SK-MEL-5 (cell line): Measurements from ENCODE around the gene SPOCK2. TPM values are rescaled to one million over a fixed set of nuclear protein-coding genes. Genes with fewer than 3 reads are reported as not detected.

Experiments
- DNase-seq: peaks from one replicate; pipeline ENCODE4 v3.0.0-alpha.2; 2016; ENCODE audit warnings: low read depth, low spot score
- in situ Hi-C: cut with HindIII; loops from 2 replicates; pipeline ENCODE4 v1.10.0; 2016; ENCODE audit warnings: low sequenced_read_pairs, high pct_unique_total_duplicates, low pct_unique_long_range_greater_than_20kb
- total RNA-seq: library from RNA; depleted of rRNA; stranded (reverse); fragments of >200 nt; shearing (Covaris generic); gene quantifications from 2 replicates; pipeline ENCODE4 v1.2.3, GENCODE V29; 2014

SPOCK2 gene
- total RNA-seq, 1 experiment from 2014 or later = 0.24 TPM

DNA sequence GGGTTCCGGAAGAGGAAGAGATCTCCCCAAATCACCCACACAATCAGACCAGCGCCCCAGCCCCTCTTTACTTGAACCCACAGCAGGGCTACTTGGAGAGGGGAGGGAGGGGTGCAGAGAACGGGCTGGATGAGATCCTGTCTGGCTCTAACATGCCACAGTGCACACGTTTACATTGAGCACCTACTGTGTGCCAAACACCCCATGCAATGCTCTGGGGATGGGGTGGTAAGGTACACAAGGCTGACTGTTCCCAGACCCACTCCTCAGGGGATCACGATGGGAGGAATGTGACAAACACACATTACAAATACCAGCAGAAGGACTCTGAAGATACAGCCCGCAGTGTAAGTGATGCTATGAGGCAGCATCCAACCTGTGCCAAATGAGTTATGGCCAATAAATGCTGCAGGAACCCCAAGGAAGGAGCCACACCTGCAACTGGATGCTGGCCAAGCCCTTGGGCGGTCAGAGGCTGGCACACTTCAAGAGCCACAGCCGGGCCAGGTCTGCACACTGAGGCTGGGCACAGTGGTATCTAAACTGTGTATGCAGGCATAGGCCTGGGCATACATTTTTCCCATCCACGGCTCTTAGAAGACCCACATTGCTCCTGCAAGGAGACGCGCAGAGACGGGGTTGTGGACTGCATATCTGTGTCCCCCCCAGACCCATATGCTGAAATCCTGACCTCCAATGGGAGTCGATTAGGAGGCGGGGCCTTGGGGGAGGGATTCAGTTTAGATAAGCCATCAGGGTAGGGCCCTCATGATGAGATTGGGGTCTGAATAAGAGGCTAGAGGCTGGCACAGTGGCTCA is 6.4 kb downstream of the SPOCK2 start:
- DNase-seq = no peak
- in situ Hi-C loops = no loop called here

DNA sequence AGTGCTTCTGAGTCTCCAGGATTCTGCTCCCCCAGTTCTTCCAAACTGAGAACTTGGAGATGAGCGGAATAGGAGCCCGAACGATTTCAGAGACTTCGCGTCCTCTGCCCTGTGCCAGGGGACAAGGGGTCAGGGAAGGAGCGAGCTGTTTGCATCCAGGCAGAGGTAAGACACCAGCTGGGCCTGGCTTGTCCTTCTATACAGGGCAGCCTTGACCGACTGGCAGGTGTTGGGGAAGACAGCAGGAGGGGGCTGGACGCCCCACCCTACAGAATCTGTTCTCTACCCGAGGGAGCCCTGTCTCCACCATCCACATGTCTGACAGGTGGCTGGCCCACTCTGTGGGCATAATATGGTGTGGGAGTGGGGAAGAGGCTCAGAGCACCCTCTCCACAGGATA is 7.1 kb downstream of the SPOCK2 start:
- DNase-seq = no peak
- in situ Hi-C loops = no loop called here

DNA sequence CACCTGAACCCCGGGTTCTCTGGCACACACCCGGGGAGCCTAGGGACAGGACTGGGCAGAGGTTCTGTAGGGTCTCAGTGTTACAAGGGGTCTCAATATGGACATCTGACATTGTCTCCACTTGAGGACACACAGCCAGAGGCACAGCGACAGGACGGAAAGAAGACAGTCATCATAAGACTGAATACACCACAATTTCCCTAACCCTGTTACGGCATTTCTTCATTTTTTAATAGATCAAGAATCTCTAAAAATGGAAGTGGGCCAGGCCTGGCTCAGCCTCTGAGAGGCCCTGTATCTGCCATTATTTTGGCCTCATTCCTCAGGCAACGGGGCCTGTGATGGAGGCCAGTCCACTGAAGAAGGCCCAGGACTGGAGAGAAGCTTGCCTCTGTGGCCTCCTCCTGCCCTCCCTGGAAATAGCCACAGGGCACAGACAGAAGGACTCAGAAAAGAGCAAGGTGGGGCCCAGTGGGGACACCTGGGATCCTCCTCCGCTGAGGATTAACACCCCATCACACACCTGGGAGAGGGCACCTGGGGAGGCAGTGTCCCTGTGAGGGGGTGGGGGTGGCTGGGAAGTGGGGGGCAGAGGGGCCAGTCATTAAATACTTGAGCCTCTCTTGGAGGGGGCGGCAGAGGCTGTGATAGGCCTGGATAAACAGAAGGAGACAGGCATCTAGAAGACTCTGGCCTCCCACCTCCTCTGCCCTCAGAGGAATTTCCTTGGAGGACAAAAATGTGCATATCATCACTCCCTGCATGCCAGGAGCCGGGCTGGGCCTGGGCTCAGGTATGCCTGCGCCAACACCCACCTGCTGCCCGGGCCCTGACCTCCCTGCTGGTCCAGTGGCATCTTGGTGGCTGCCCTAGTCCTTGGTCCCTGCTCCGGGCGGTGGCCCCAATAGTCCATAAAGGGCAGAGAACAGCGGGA is 8.0 kb downstream of the SPOCK2 start:
- DNase-seq = no peak
- in situ Hi-C loops = no loop called here

DNA sequence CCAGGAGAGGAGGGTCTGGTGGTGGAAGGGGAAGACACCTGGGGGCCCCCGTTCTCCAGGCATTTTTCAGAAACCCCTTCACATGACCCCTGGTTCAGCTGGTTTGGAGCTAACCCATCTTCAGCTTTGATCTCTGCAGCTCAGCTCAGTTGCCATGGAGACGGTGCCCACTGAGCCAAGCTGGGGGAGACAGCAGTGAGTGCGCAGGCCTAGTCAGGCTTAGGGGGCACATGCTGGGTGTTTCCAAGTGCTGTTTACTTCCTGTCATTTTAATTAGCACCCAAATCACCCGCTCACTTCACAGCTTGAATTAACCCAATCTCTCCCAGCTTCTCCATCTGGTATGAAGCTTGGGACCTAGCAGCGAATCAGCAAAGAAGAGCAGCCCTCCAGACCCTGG is 9.0 kb downstream of the SPOCK2 start:
- DNase-seq = no peak
- in situ Hi-C loops = no loop called here

DNA sequence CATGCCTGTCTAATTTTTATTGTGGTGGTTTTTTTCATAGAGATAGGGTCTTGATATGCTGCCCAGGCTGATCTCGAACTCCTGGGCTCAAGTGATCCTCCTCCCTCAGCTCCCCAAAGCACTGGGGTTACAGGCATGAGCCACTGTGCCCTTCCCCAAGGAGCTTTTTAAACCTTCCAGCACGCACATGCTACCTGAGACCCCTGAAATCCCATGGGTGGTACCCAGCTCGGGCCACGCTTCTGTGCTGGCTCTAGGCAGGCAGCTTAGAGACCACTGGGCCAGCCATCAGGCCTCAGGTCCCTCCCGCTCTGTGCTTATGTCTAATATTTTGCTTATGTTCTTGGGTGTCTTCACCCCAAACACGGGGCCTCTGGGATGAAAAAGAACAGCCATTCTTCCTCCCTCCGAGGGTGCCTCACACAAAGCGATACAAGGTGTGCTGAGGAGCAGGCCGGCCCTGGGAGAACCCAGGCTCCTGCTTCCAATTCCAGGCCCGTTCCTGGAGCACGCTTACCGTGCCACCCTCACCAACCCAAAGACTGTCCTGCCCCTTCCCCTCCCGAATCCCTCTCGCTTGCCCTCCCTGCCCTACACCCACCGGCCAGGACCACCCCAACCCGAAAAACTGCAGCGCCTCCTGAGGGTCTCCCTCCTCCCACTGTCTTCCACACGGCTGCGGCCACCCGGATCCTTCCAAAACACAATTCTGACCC is 10.9 kb downstream of the SPOCK2 start:
- in situ Hi-C loops = no loop called here
- DNase-seq = no peak

DNA sequence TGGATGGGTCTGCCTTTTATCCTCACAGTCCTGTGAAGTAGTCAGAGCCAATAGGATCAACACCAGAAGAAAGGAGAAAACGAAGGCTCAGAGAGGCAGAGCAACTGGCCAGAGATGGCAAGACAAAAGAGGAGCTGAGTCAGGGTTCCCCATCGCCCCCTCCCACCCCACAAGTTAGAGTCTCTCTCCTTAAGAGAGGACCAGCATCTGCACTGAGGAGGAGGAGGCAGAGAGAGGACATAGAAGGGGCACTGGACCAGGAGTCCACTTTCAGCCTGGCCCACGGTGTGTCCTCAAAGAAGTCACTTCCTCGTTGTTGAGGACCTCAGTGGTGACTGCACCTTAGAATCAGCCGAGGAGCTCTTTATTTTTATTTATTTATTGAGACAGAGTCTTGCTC is 11.6 kb downstream of the SPOCK2 start:
- DNase-seq = no peak
- in situ Hi-C loops = no loop called here

DNA sequence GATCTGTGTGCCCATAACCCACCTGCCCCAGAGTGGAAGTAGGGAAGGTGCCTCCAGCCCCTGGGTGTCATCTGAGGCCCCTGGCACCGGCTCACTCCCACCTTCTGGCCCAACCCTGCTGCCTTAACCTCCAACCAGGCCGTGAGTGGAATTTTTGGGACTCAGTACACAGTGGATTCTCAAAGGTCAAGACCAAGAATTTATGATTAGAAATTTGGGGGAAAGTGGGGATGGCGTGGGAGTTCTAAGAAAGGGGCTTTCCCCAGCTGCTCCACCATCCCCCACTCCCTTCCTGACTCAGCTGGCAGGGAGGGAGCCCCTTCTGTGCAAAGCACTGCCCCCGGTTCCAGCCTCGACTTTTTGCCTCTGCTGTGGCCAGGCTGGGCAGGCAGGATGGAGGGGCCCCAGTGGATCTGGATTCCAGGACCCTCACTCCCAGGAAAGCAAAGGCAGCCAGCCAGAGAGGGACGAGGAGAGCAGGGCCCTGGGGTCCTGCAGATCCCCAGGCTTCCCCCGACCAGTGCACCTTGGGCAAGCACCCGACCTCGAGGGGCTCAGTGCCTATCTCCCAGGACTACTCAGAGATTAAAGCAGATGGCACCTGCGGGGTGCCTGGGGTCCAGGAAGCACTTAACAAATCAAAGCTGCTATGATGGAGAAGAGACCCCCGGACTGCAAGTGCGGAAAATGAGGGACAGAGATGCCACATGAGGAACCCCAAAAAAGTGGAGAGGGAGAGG is 12.8 kb downstream of the SPOCK2 start:
- DNase-seq = no peak
- in situ Hi-C loops = no loop called here

DNA sequence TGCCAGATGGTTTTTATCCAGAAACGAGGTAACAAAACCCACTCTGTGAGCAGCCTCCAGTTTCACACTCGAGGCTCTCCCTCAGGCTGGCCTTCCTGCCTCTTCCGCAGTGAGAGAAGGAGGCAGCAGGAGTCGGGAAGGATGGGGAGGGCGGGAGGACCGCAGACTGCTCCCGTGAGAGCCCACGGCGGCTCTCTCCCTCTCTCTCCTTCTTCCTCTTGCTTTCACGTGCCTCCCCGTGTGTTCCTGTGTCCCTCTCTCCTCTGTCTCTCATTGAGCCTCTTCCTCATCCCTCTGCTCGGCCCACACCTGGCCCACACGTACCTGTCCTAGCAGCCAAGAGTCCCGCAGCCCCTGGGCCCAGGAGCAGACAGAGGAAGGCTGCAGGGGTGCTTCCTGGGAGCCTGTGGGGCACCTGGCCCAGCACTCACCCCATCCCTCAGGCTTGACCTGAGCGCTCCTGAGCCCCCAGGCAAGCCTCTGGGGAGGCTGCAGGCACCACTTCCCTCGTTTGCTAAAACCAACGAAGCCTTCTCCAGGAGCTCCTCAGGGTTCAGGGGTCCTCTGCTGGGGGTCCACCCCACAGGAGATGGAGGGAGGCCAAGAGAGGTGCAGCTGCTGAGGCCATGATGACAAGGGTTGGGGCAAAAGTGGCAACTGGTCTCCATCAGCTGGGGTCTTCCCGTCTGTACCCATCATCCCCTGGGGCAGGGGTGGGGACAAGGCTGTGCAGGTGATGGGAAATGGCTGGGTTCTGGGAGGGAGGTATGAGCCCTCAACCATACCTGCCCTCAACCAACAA is 13.6 kb downstream of the SPOCK2 start:
- in situ Hi-C loops = no loop called here
- DNase-seq = no peak

DNA sequence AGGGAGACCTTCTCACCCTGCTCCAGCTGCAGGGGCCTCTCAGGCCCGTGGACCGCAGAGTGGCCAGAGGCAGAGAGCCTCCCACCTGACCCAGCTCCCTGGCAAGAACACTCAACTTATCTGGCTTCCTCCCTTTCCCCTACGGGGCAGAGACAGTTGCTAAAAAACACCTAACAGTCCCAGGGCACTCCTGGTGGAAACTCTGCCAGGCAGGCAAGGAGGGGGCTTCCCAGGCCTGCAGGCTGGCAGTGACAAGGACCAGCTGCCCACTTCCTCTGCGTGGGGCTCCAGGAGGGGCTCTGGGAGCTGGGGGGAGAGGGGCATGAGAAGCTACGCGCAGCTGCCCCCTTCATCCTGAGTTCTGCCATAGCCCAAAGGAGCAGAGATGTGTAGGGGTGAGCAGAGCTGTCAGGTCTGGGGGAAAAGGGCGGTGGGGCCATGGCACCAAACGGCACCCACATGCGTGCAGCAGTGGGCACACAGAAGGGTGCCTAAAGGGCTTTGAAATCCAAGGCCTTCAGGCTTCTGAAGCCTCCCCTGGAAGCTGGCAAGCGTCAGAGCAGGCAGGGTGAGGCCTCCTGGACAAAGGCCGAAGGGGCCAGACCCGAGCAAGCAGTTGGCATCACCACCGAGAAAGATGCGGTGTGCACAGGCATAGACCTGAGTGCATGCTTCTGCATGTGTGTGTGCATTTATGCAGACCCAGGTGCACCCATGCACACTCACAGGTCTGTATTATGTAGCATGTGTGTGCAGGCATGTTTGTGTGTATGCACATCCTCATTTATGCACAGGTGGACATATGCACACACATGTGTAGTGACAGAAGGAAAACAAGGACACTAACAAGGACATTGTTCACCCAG is 14.4 kb downstream of the SPOCK2 start:
- no peak for DNase-seq
- in situ Hi-C loops = no loop called here

DNA sequence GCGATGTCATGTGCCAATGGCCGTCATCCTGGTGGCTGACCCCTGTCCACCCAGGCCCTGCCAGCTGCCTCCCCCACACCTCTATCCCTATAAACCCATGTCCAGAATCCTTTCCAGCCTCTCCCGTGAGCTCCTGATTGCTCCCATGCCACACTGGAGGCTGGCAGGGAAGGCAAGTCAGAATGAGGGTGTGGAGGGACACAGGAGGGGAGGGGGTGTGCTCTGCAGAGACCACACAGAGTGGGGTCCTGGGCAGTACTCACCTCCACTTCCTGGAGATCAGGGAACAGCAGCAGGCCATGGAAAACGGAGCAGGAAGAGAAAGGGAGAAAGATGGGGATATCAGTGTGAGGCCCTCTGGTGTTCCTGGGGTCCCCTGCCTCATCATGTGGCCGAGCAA is 15.7 kb downstream of the SPOCK2 start:
- in situ Hi-C loops = no loop called here
- no peak for DNase-seq

DNA sequence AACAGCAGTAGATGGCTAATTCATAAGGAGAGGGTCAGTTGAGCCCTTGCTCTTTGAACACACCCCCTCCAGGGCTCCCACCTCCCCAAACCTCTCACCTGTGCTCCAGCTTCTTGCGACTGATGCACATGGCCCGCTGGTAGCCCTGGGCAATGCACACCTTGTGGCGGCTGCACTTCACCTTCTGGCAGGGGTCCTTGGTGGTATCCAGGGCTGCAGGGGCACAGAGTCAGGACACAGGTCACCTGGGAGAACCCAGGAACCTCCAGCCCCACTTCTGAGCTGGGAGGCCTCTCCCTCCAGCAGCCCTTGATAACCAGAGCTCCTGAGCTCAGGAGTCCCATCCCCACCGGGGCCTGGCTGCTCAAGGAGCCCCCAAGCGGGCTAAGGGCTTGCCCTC is 16.3 kb downstream of the SPOCK2 start:
- no peak for DNase-seq
- in situ Hi-C loops = no loop called here

DNA sequence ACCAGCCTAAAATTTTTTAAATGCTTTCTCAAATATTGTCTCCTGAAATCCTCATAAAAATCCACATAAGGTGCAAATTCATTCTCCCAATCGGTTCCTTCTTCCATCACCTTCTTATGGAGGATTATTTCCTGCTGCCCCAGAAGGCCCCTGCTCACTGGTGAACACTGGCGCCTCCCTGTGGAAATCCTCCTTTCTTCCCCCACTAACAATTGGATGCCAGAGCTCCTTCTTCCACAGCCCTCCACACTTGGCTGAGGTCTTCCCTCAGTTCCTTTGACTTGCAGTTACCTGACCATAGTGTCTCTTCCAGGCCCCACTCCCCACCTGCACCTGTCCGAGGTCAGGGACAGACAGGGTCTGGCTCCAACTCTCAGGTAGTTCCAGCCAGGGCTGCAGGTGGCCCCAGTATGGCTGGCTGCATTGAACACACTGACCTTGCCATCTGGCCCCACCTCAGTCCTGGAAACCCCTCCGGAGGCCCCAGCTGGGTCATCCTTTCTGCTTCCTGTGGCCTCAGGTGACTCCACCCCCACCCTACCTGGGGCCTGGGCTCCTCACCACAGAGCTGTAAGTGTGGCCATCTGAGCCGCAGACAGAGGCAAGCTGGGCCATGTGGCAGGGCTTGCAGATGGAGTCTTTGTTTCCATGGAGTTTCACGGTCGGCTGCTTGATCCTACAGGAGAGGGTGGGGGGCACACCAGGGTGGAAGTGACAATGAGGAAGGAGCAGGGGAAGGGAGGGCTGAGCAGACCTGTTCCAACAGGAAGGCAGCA is 18.4 kb downstream of the SPOCK2 start:
- in situ Hi-C loops = no loop called here
- DNase-seq = peak; percentile 60

DNA sequence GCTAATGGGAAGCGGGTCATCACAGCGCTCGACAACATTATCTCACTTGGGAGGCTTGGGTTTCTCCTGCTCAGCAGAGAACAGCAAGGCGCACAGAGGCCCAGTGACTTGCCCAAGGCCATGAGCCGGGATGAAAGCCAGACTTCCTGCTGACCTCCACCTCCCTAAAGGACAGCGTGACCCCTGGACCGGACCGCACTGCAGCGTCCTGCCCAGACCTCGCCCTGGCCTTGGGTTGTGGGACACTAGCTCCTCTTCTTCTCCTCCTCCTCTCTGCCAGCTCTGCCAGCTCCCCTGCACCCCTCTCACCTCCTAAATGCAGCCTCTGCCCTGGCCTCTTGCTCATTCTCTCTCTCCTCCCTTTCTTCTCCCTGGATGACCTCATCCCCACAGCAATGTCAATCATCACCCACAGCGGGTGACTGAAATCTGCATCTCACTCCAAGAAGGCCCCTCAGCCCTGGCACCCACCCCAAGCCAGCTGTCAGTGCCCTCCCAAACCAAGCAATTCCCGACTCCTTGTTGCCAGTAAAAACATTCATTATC is 19.4 kb downstream of the SPOCK2 start:
- in situ Hi-C loops = no loop called here
- no peak for DNase-seq

DNA sequence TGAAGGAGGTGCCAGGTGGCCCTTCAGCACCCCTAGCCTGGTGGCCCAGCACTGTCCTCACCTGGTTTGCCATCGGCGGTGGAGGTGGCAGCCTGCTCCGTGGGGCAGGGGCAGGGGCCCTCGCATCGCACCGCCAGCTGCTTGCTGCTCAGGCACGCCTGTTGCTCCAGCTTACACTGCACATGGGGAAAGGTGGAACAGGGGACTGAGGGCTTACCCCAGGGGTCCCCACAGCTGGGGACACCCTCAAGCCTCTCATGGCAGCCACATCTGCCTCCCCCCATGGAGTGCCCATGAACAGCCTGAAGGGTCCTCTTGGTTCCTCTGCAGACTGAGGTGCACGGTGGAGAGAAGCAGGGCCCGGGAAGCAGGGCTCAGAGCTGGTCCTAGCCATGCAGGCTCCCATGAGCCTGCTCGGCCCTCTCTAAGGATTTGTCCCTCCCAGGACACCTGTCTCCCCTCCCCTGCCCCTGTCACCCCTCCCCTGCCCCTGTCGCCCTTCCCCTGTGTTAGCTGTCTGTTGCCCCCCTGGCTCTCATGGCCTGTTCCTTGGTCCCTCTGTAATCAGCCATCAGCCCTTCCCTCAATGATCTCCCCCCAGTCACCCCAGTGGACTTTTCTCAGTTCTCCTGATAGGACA is 20.1 kb downstream of the SPOCK2 start:
- in situ Hi-C loops = no loop called here
- DNase-seq = no peak
